Measurements from ENCODE around the gene ZDHHC16.

DNA sequence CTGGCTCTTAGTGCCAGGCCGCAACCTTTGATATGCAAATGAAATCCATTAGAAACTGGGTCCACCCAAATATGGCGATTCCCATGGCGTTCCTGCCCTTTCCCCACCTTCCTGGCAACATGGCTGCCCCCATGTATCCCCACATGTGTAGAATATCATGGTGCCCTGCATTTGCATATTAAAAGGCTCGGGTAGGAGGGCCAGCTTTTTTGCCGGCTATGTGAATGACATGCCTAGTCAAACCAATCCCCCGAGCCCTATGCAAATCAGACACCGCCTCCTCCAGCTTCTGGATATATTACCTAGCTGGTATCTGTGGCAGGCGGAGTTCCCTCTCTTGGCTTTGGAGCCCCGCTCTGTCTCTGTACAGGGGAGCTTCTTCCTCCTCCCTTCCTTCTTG lies 34.0 kb downstream of the ZDHHC16 start:
- no peak for TF ChIP-seq YY1 (IDR thresholded peaks at IDR 0.05)
- TF ChIP-seq, protein P1, sequence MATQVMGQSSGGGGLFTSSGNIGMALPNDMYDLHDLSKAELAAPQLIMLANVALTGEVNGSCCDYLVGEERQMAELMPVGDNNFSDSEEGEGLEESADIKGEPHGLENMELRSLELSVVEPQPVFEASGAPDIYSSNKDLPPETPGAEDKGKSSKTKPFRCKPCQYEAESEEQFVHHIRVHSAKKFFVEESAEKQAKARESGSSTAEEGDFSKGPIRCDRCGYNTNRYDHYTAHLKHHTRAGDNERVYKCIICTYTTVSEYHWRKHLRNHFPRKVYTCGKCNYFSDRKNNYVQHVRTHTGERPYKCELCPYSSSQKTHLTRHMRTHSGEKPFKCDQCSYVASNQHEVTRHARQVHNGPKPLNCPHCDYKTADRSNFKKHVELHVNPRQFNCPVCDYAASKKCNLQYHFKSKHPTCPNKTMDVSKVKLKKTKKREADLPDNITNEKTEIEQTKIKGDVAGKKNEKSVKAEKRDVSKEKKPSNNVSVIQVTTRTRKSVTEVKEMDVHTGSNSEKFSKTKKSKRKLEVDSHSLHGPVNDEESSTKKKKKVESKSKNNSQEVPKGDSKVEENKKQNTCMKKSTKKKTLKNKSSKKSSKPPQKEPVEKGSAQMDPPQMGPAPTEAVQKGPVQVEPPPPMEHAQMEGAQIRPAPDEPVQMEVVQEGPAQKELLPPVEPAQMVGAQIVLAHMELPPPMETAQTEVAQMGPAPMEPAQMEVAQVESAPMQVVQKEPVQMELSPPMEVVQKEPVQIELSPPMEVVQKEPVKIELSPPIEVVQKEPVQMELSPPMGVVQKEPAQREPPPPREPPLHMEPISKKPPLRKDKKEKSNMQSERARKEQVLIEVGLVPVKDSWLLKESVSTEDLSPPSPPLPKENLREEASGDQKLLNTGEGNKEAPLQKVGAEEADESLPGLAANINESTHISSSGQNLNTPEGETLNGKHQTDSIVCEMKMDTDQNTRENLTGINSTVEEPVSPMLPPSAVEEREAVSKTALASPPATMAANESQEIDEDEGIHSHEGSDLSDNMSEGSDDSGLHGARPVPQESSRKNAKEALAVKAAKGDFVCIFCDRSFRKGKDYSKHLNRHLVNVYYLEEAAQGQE (IDR thresholded peaks at IDR 0.05), result no peak
- TF ChIP-seq, protein P2, sequence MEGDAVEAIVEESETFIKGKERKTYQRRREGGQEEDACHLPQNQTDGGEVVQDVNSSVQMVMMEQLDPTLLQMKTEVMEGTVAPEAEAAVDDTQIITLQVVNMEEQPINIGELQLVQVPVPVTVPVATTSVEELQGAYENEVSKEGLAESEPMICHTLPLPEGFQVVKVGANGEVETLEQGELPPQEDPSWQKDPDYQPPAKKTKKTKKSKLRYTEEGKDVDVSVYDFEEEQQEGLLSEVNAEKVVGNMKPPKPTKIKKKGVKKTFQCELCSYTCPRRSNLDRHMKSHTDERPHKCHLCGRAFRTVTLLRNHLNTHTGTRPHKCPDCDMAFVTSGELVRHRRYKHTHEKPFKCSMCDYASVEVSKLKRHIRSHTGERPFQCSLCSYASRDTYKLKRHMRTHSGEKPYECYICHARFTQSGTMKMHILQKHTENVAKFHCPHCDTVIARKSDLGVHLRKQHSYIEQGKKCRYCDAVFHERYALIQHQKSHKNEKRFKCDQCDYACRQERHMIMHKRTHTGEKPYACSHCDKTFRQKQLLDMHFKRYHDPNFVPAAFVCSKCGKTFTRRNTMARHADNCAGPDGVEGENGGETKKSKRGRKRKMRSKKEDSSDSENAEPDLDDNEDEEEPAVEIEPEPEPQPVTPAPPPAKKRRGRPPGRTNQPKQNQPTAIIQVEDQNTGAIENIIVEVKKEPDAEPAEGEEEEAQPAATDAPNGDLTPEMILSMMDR (IDR thresholded peaks at IDR 0.05; ENCODE audit: low read depth, low read length, missing input control), result no peak
- no peak for TF ChIP-seq GABPA (IDR thresholded peaks at IDR 0.05 in 1 of 2, conservative IDR thresholded peaks at IDR 0.05 in 1 of 2)
- TF ChIP-seq RAD21 (IDR thresholded peaks at IDR 0.05), result no peak
- no peak for TF ChIP-seq TAF1 (conservative IDR thresholded peaks at IDR 0.05)
- TF ChIP-seq SP1 (IDR thresholded peaks at IDR 0.05), result no peak
- TF ChIP-seq, protein P3, sequence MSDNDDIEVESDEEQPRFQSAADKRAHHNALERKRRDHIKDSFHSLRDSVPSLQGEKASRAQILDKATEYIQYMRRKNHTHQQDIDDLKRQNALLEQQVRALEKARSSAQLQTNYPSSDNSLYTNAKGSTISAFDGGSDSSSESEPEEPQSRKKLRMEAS (IDR thresholded peaks at IDR 0.05), result no peak

All from liver (tissue), 3 donors.